ENCODE measurements around the gene EPHA2.
"Not testable (repeated sequence)": the region's sequence is repeated elsewhere in the genome, so short reads cannot be mapped to it uniquely, and the experiment has no call there.

The EPHA2 gene

DNA sequence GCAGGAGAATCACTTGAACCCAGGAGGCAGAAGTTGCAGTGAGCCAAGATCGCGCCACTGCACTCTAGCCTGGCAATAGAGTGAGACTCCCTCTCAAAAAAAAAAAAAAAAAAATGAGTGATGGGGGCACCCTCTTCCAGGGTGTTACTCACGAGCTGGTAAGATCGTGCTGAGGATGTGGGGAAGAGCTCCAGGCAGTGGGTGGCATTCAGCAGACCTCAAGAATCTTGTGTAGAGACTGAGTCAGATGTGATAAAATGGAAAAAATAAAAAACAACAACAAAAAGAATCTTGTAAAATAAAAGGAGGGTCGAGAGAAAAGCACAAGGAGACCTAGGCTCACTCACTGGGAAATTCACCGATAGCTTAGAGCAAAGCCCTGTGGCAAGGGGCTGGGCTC is 38.5 kb downstream of the EPHA2 start:
- no peak for DNase-seq

DNA sequence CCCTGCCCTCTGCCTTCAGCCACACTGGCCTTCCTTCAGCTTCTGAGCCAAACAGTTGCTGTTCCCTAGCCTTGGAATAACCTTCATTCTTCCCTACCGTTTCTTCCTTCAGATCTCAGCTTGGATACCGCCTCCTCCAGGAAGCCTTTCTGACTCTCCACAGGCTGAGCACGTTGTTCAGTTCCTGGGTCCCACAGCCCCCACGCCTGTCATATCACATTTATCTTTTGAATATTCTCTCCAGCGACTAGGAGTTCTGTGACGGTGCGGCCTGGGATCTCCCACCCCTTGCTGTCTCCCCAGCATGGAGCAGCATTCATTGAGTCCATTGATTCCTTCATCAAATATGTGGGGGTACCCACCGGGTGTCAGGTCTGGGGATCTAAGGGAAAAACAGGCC is 39.2 kb downstream of the EPHA2 start:
- DNase-seq: no peak

GRCh38 chr1:16116002-16116401 is 39.9 kb downstream of the EPHA2 start:
- no peak for DNase-seq

GRCh38 chr1:16115468-16115983 is 40.3 kb downstream of the EPHA2 start:
- no peak for DNase-seq

GRCh38 chr1:16114527-16115467 is 41.1 kb downstream of the EPHA2 start:
- no peak for DNase-seq

DNA sequence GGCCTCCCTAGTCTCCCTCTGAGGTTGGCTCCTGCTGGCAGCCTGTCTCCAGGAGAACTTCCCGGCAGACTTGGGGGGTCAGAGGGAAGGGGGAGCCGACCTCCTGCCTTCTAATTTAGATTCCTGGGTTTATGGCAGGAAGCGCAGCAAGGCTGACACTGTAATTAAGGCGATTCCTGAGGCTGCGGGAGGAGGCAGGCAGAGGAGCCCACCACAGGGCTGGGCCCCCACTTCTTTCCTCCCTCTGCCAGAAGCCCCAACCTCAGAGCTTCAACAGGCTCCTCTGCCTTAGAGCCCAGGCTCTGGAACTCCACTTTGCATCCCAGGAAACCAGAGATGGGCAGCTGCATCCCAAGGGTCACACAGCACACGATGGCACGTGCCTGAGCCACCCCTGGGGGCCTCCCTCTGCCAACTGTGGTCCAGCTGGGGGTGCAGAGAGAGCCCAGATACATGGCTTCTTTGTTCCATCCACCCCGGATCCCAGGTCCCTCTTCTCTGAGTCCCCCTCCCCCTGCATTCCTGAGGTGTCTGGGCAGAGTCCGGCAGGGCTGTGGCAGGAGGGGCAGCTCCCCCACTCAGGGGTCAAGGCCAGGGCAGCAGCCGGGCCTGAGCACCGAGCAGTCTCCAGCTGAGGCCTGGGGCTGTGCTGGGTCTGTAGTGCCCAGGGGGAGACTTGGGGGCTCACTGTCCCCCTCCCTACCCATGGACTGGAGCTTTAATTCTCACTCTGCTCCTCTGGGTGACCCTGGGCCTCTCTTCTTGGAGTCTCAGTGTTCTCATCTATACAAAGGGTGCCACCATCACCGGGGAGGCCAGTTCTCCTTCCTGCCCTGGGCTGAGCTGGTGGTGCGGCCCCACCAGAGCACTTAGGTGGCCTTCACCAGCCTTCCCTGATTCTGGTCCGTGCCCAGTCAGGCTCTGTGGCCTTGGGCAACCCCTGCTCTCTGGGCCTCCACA is 43.0 kb downstream of the EPHA2 start:
- no peak for DNase-seq

DNA sequence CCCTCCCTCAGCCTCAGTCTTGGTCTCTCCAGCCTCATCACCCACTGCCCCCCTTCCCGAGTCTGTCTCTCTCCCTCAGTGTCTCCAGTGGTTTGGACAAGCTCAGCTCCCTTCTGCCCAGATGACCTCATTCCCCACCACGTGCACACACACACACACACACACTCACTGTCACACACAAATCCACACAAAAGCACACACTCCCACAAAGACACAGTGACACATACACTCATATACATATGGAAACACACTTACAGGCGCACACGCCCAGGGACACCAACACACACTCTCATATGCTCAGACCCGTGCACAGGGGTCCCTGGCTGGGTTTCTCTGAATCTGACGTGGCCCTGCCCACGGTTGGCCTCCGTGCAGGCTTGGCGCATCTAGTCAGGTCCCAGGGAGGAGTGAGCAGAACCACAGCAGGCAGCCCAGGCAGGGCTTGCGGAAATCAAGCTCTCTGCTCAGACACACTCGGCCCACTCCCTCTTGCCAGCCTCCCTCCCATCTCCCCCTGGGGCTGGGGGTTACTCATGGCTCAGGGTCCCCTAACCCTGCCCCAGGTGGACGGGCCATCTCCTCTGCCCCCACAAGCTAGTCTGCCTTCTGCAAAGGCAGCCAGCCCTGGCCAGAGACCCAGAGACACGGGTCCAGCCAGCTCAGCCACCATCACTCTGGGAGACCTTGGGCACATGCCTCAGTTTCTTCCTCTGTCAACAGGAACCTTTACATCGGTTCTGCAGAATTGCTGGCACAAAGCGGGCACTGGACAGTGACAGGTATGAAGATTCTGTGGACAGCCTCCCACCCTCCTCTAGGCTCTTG is 43.9 kb downstream of the EPHA2 start:
- no peak for DNase-seq

DNA sequence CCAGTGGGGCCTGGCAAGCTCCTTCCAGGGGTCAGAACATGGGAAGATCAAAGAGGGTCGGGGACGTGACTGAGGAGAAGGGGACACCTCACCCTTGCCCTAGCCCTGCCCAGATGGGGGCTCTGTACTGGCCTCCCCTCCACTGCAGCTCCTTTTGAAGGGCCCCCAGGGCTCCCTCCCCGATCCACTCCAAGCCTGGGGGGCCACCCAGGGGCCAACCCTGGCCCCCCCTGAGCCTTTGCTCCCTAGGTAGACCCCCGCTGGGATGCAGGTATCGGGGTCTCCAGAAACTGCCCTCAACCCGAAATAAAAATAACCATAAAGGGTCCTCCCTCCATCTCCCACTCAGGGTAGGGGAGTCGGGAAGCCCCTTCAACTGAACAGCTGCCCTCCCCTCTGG is 45.0 kb downstream of the EPHA2 start:
- no peak for DNase-seq

DNA sequence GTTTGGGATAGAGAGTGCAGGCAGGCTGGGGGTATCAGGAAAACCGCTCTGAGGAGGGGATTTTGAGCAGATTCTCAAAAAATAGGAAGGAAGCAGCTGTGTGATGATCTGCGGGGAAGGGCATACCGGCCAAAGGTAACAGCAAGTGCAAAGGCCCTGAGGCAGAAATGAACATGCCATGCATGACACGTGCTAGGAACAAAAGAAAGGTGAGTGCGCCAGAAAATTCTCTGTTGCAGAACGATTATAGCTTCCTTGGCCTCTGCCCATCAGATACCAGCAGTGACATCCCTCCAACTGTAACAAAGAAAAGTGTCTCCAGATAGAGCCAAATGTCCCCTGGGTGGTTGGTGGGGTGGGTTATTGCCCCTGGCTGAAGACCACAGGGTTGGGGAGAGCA is 45.4 kb downstream of the EPHA2 start:
- no peak for DNase-seq

DNA sequence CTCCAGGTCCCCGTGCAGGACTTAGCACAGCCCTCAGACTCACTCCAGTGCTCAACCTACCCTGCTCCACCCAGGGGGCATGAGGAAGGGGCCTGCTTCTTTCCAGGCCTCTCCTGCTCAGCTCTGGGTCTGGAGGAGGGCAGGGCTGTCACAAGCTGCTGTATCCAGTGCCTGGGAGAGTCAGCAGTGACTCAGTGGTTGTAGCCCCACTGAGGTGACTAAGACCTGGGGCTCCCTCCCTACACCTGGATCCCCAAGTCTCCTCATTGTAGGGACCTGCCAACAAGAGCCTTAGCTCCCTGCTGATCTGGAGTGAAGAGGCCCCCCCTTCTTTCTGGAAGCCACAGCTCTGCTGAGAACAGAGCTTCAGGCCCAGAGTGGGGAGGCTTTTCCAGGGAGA is 46.3 kb downstream of the EPHA2 start:
- DNase-seq: no peak

- not testable (repeated sequence) for DNase-seq
These were observed 48.8 kb downstream of the EPHA2 start for GRCh38 chr1:16107039-16107438.

GRCh38 chr1:16101623-16102022 is 54.2 kb downstream of the EPHA2 start:
- DNase-seq: no peak

GRCh38 chr1:16099412-16099811 is 56.5 kb downstream of the EPHA2 start:
- DNase-seq: no peak

DNA sequence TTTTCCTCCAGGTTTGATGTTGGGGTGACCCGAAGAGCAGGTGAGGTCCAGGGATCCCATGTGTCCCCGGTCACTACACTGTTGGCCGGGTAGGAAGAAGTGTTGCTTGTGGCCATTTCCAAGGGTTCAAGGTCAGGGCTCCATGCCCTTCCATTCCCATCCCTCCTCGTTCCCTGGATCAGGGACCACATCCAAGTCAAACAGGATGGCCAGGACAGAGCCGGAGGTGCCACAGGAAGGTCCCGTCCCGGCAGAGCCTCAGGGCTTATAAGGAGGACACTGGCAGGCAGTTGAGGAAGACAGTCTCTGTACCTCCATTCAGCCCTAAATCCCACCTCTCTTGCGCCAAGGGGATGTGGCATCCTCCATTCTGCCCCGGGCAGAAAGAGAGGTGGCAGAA is 60.4 kb downstream of the EPHA2 start:
- DNase-seq: no peak

DNA sequence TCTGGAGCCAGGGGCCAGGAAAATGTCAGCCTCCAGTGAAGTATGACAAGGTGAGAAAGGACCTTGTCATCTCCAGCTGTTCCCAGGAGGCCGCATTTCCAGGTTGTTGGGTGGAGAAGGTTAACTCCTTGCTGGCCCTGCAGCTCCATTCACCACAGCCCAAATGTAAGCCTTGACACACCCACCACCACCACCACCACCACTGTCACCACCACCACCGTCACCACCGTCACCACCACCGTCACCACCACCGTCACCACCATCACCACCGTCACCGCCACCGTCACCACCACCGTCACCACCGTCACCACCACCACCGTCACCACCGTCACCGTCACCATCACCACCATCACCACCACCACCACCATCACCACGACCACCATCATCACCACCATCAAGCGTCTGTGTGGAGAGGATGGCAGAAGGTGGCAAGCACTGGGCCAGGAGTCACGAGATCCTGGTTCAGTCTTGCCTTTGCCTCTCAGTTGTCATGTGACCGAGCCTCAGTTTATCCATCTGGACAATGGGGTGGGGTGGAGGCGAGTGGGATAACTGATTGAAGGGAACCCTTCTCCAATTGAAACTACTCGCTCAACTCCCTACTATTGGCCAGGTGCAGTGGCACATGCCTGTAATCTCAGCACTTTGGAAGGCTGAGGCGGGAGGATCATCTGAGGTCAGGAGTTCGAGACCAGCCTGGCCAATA is 61.3 kb downstream of the EPHA2 start:
- no peak for DNase-seq

GRCh38 chr1:16093611-16094010 is 62.3 kb downstream of the EPHA2 start:
- DNase-seq: no peak

GRCh38 chr1:16092923-16093511 is 62.9 kb downstream of the EPHA2 start:
- no peak for DNase-seq

DNA sequence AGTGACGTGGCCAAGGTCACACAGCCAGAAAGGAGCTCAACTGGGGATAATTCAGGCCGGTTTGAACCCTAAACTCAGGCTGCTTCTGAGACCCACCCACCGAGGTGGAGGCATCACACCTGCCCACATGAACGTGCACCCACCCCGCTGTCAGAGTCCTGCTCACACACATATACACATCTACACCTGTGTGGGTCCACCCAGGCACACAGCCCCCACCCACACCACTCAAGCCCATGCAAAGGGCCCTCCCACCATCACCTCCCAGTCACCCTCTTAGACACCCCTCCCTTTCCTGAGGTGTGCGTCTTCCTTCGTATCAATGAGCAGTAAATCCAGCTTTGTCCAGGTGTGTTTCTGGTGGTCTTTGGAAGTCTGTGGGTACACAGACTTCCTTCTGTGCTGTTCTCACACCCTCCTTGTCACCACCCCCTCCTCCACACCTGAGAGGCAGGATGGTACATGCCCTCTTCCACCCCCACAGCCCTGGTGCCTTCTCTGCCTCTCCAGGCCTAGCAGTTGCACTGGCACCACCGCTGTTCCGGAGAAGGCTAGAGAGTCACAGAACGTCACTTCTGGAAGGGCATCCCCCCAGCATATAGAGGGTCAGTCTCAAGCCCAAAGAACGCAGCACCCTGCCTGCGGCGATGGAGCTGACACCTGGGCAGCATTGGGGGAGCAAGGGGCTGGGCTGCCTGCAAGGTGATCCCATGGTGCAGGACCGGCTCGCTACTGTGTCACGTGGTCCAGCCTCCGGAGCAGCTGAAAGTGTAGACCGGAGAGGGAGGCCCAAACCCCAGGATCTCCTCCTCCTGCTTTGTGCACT is 63.6 kb downstream of the EPHA2 start:
- no peak for DNase-seq

DNA sequence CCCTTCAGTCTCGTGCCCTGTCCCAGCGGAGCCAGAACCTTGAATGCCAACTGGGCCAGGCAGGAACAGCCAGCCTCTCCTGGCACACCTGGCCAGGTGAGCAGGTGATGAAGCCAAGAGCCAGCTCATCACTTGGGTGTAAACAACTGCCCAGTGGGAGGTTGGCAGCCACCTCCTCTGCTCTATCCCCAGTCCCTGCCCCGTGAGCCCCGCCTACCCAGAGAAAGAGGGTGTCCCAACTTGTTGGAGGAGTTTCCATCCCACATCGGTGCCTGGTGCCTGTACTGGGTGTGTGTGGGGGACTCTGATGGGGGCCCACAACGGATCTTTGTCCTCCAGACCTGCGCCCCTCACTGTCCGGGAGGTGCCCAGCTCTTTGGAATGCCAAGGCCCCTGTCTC is 64.6 kb downstream of the EPHA2 start:
- DNase-seq: no peak

GRCh38 chr1:16090076-16090826 is 65.6 kb downstream of the EPHA2 start:
- DNase-seq: no peak

Measured in activated gamma-delta T cell (primary cell).